Activated CD4-positive, alpha-beta T cell treated with anti-CD3 and anti-CD28 coated beads, Interleukin-2, amount 50 U/mL, for 24 hours (primary cell): ENCODE measurements around the gene KNOP1.
"Not testable (repeated sequence)": the region's sequence is repeated elsewhere in the genome, so short reads cannot be mapped to it uniquely, and the experiment has no call there.

Experiments
- DNase-seq, 2 donors: peaks; one replicate each; pipeline ENCODE4 v3.0.0-alpha.2; 2020; ENCODE audit warnings: low read depth in 1 of 2, low spot score in 1 of 2

The KNOP1 gene

GRCh38 chr16:19743816-19744159 lies 25.8 kb upstream of the KNOP1 start:
- DNase-seq, result no peak

- no peak for DNase-seq
These were observed 23.3 kb upstream of the KNOP1 start for GRCh38 chr16:19741354-19741753.

- no peak for DNase-seq
These were observed 19.4 kb upstream of the KNOP1 start for GRCh38 chr16:19737306-19738038.

- no peak for DNase-seq
These were observed 17.2 kb upstream of the KNOP1 start for GRCh38 chr16:19735074-19735867.

GRCh38 chr16:19733551-19733950 lies 15.5 kb upstream of the KNOP1 start:
- no peak for DNase-seq

GRCh38 chr16:19728636-19728965 lies 10.6 kb upstream of the KNOP1 start:
- DNase-seq, result no peak

- DNase-seq, result no peak
These were observed 5.0 kb upstream of the KNOP1 start for GRCh38 chr16:19722981-19723380.

- no peak for DNase-seq
These were observed 4.4 kb upstream of the KNOP1 start for GRCh38 chr16:19722269-19722952.

- no peak for DNase-seq
These were observed 568 bp upstream of the KNOP1 start for GRCh38 chr16:19718624-19718965.

GRCh38 chr16:19717314-19717713 lies 713 bp downstream of the KNOP1 start:
- no peak for DNase-seq

GRCh38 chr16:19716728-19717127 lies 1.3 kb downstream of the KNOP1 start:
- DNase-seq, result not testable (repeated sequence)

- no peak for DNase-seq
These were observed 1.8 kb downstream of the KNOP1 start for GRCh38 chr16:19716183-19716582.

GRCh38 chr16:19715566-19715965 lies 2.5 kb downstream of the KNOP1 start:
- DNase-seq, result no peak

- no peak for DNase-seq
These were observed 4.3 kb downstream of the KNOP1 start for GRCh38 chr16:19713697-19714096.

GRCh38 chr16:19712418-19713058 lies 5.5 kb downstream of the KNOP1 start:
- no peak for DNase-seq

GRCh38 chr16:19711643-19712042 lies 6.4 kb downstream of the KNOP1 start:
- DNase-seq, result no peak

- no peak for DNase-seq
These were observed 7.0 kb downstream of the KNOP1 start for GRCh38 chr16:19710991-19711545.

- no peak for DNase-seq
These were observed 7.7 kb downstream of the KNOP1 start for GRCh38 chr16:19710191-19710908.

GRCh38 chr16:19709381-19710136 lies 8.5 kb downstream of the KNOP1 start:
- no peak for DNase-seq
